Measurements from ENCODE around the gene NDUFS4.
A peak's percentile ranks its signal among the peaks of the same experiment; 100 is the strongest.
"Not testable (repeated sequence)": the region's sequence is repeated elsewhere in the genome, so short reads cannot be mapped to it uniquely, and the experiment has no call there.

The NDUFS4 gene

GRCh38 chr5:53575831-53576230 lies 15.4 kb downstream of the NDUFS4 start:
- peak; percentile 68 for DNase-seq

- DNase-seq, result no peak
Measured at GRCh38 chr5:53576674-53577073, 16.2 kb downstream of the NDUFS4 start.

GRCh38 chr5:53578854-53579253 lies 18.4 kb downstream of the NDUFS4 start:
- DNase-seq, result no peak

- no peak for DNase-seq
Measured at GRCh38 chr5:53580547-53580946, 20.1 kb downstream of the NDUFS4 start.

GRCh38 chr5:53582225-53582624 lies 21.8 kb downstream of the NDUFS4 start:
- no peak for DNase-seq

- DNase-seq, result no peak
Measured at GRCh38 chr5:53590759-53591158, 30.3 kb downstream of the NDUFS4 start.

- DNase-seq, result no peak
Measured at GRCh38 chr5:53594419-53594818, 34.0 kb downstream of the NDUFS4 start.

- DNase-seq, result no peak
Measured at GRCh38 chr5:53597894-53598293, 37.5 kb downstream of the NDUFS4 start.

GRCh38 chr5:53601570-53601969 lies 41.1 kb downstream of the NDUFS4 start:
- peak; percentile 34 for DNase-seq

GRCh38 chr5:53603009-53603687 lies 42.7 kb downstream of the NDUFS4 start:
- DNase-seq, result peak; percentile 51

- no peak for DNase-seq
Measured at GRCh38 chr5:53604309-53604708, 43.9 kb downstream of the NDUFS4 start.

- DNase-seq, result peak; percentile 56
Measured at GRCh38 chr5:53607886-53608285, 47.4 kb downstream of the NDUFS4 start.

GRCh38 chr5:53608897-53609296 lies 48.5 kb downstream of the NDUFS4 start:
- not testable (repeated sequence) for DNase-seq

GRCh38 chr5:53613061-53613460 lies 52.6 kb downstream of the NDUFS4 start:
- DNase-seq, result no peak

GRCh38 chr5:53613536-53613935 lies 53.1 kb downstream of the NDUFS4 start:
- DNase-seq, result no peak

- DNase-seq, result no peak
Measured at GRCh38 chr5:53614376-53614885, 54.0 kb downstream of the NDUFS4 start.

GRCh38 chr5:53616939-53617549 lies 56.6 kb downstream of the NDUFS4 start:
- DNase-seq, result no peak

- no peak for DNase-seq
Measured at GRCh38 chr5:53631251-53631650, 70.8 kb downstream of the NDUFS4 start.

- DNase-seq, result peak; percentile 44
Measured at GRCh38 chr5:53642061-53642460, 81.6 kb downstream of the NDUFS4 start.

- DNase-seq, result no peak
Measured at GRCh38 chr5:53643445-53643844, 83.0 kb downstream of the NDUFS4 start.

- peak; percentile 2 for DNase-seq
Measured at GRCh38 chr5:53645078-53645477, 84.6 kb downstream of the NDUFS4 start.

- no peak for DNase-seq
Measured at GRCh38 chr5:53649352-53649751, 88.9 kb downstream of the NDUFS4 start.

- DNase-seq, result not testable (repeated sequence)
Measured at GRCh38 chr5:53660573-53660972, 100.1 kb downstream of the NDUFS4 start.

GRCh38 chr5:53665313-53665712 lies 104.9 kb downstream of the NDUFS4 start:
- not testable (repeated sequence) for DNase-seq

- DNase-seq, result no peak
Measured at GRCh38 chr5:53667621-53668020, 107.2 kb downstream of the NDUFS4 start.

Data from fibroblast of upper back skin (primary cell).